GM21367 (cell line): Measurements from ENCODE around the gene CFD.
"Not testable (repeated sequence)": the region's sequence is repeated elsewhere in the genome, so short reads cannot be mapped to it uniquely, and the experiment has no call there.

Experiments
- ATAC-seq: cut with Tn5 transposase; IDR thresholded peaks from one replicate; pipeline ENCODE4 v1.9.1; 2021; ENCODE audit not compliant: unreplicated experiment

Gene CFD

DNA sequence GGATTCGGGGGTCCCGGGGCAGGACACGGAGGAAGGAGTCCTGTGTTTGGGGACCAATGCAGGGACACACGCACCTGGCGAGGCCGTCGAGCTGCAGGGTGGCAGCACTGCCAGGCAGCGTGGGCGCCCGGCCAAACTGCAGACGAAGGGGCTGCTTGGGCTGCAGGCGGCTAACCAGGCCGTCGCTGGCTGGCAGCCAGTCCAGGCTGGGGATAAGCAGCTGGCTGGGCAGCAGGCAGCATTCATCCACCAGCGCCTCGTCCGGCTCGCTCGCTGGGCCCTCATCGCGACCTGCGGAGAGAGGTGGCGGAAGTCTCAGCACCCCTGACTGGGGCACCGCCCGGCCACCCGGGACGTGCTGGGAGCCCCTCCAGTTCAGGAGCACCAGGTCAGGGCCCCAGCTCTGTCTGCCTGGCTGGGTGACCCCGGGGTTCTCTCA, 11.5 kb downstream of the CFD start:
- no peak for ATAC-seq

GRCh38 chr19:871446-872265, 12.2 kb downstream of the CFD start:
- ATAC-seq, result no peak

GRCh38 chr19:872266-872951, 12.9 kb downstream of the CFD start:
- ATAC-seq, result peak; percentile 39

DNA sequence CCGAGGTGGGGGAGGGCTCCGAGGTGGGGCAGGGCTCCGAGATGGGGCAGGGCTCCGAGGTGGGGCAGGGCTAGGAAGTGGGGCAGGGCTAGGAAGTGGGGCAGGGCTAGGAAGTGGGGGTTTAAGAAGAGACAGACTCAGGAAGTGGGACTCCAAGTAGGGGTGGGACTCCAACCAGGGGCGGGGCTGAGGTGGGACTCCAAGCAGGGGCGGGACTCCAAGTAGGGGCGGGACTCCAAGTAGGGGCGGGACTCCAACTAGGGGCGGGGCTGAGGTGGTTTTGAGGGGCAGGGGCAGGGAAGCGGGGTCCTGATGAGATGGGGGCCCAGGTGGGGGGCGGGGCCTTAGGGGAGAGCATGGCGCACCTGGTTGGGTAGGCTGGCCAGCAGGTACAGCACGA, 13.6 kb downstream of the CFD start:
- ATAC-seq, result no peak

DNA sequence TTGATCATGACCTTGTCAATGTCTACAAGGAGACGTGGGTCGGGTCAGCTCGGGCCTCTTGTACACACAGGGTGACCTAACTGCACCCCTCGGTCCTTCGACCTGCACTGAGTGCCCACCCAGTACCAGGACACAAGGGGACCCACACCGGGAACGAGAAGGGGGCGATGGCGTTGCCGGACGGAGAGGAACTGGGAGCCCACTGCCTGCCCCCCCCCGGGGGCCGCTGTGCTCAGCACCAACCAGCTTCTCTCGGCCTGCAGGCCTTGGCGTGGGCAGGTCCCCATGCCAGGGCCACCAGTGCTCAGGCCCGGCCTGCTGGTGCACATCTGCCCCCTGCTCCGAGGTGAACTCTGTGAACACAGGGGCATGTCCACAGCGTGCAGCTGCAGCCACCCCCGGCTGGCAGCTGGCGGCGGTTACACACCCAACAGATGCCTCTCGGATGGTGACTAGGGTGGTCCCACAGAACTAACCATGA, 14.1 kb downstream of the CFD start:
- no peak for ATAC-seq

DNA sequence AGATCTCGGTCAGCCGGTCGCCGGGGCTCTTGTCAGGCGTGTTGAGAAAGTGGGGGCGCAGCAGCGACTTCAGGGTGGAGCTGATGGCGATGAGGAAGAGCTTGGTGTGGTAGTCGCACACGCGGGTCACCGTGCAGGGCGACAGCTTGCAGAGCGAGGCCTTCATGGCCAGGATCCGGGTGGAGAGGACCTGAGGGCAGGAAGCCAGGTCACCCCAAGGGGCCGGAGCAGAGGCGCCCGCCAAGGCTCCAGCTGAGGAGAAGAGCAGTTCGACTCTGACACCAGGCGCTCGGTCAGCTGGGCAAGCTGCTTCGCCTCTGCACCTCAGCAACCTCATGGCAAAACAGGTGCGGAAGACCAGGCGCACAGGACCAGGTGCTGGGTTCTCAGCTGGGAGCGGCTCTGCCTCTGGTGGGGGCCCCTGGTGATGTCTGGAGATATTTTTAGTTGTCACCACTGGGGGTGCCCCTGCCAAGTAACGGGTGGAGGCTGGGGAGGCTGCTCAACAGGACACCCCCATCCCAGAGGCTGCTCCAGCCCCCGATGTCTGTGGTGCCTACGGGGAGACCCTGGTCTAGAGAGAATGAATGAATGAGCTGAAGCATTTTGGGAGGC, 15.9 kb downstream of the CFD start:
- no peak for ATAC-seq

GRCh38 chr19:876089-876488, 16.6 kb downstream of the CFD start:
- no peak for ATAC-seq

- no peak for ATAC-seq
Observed at GRCh38 chr19:876780-877314, 17.4 kb downstream of the CFD start.

DNA sequence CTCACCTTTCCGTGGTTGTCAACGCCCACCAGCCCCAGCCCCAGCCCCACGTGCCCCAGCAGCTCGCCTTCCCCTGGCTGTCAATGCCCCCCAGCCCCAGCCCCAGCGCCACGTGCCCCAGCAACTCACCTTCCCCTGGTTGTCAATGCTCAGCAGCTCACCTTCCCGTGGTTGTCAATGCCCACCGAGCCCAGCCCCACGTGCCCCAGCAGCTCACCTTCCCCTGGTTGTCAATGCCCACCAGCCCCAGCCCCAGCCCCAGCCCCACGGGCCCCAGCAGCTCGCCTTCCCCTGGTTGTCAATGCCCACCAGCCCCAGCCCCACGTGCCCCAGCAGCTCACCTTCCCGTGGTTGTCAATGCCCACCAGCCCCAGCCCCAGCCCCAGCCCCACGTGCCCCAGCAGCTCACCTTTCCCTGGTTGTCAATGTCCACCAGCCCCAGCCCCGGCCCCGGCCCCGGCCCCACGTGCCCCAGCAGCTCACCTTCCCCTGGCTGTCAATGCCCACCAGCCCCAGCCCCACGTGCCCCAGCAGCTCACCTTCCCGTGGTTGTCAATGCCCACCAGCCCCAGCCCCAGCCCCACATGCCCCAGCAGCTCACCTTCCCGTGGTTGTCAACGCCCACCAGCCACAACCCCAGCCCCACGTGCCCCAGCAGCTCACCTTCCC, 18.7 kb downstream of the CFD start:
- not testable (repeated sequence) for ATAC-seq

GRCh38 chr19:878751-879561, 19.5 kb downstream of the CFD start:
- not testable (repeated sequence) for ATAC-seq

DNA sequence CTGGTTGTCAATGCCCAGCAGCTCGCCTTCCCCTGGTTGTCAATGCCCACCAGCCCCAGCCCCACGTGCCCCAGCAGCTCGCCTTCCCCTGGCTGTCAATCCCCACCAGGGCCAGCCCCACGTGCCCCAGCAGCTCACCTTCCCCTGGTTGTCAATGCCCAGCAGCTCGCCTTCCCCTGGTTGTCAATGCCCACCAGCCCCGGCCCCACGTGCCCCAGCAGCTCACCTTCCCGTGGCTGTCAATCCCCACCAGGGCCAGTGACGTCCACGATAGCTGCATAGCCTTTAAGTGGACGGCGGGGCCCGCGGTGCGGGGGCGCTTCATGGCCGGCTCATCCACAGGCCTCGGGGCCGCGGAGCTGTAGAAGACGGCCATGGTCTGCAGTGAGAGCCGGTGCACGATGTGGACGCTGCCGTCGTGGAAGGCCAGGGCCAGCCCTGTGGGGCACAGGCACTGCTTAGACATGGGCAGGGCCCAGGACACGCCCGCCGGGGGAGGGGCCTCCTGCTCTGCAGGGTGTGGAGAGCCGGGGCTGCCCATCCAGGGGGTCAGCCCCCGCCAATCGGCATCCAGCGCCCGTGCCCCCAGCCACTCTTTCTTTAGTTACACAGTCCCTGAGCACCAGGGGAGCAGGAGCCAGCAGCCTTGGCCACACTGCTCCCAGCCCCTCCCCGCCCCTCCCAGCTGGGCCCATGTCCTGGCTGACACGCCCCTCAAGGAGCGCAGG, 20.4 kb downstream of the CFD start:
- ATAC-seq, result no peak

- ATAC-seq, result no peak
Observed at GRCh38 chr19:881385-882071, 22.1 kb downstream of the CFD start.

DNA sequence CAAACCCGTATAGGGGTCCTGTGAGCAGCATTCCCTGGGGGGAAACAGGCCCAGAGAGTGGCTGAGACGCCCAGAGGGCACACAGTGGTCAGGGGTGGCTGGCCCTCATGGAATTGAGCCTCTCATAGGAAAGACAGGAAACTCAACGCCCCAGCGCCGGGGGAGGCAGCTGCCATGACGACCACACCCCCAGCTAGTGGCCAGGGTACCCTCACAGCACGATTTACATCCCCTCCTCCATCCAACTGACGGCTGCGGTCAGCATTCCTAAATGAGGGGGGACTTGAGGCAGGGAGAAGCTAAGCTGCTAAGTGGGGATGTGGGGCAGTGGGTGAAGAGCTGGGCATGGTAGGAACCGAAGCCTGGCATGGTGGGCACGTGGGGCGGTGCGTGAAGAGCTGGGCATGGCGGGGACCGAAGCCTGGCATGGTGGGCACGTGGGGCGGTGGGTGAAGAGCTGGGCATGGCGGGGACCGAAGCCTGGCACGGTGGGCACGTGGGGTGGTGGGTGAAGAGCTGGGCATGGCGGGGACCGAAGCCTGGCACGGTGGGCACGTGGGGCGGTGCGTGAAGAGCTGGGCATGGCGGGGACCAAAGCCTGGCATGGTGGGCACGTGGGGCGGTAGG, 23.5 kb downstream of the CFD start:
- no peak for ATAC-seq

GRCh38 chr19:883661-884211, 24.3 kb downstream of the CFD start:
- ATAC-seq, result no peak

GRCh38 chr19:884420-885211, 25.2 kb downstream of the CFD start:
- no peak for ATAC-seq

- ATAC-seq, result no peak
Observed at GRCh38 chr19:885536-886224, 26.2 kb downstream of the CFD start.

- no peak for ATAC-seq
Observed at GRCh38 chr19:887072-887471, 27.6 kb downstream of the CFD start.
